Superior temporal gyrus (tissue), 1 donor: ENCODE results near the gene RPL13.

Experiments
- DNase-seq: peaks from one replicate; pipeline ENCODE4 v3.0.0-alpha.2; 2016; ENCODE audit errors: extremely low spot score

RPL13 gene

DNA sequence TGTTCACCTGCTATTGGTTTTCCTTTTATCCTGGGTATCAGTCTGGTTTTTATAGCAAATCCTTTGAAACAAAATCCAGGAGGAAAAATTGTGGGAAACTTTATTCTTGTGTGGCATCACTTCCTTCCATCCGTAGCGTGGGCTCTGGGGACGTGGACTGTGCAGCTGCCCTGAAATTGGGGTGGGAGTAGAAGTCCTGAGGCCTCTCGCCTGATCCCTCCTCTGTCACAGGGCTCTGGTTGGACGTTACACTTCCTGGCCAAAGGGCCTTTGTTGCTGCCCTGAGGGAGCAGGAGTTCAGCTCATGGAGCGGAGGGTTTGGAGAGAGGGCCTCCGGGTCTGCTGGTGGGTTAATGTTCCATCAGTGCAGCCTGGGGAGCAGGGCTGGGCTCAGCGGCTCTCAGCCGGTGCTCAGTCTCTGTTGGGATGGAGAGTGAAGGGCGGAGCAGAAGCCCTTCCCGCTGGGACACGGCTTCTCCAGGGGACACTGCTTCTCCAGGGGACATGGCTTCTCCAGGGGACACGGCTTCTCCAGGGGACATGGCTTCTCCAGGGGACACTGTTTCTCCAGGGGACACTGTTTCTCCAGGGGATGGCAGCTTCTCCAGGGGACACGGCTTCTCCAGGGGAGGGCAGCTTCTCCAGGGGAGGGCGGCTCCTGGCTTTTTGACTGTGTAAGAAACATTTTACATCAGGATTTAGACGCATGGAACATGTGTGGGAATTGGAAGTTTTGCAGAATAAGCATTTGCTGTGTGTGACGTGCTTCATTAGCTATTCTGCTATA lies 15.2 kb upstream of the RPL13 start:
- DNase-seq, result no peak

DNA sequence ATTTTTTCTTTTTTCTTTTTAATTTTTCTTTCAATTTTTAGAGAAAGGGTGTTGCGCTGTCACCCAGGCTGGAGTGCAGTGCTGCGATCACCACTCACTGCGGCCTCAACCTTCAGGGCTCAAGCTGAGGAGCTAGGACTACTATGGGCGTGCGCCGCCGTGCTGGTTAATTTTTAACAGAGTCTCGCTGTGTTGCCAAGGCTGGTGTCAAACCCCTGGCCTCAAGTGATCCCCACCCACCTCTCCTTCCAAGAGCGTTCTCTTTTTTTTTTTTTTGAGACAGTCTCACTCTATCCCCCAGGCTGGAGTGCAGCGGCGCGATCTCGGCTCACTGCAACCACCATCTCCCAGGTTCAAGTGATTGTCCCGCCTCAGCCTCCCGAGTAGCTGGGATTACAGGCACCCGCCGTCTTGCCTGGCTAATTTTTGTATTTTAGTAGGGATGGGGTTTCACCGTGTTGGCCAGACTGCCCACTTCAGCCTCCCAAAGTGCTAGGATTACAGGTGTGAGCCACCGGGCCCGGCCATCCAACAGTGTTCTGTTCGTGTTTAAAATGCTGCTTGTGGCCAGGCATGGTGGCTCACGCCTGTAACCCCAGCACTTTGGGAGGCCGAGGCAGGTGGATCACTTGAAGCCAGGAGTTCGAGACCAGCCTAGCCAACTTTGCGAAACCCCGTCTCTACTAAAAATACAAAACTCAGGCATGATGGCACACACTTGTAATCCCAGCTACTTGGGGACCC lies 14.5 kb upstream of the RPL13 start:
- no peak for DNase-seq

DNA sequence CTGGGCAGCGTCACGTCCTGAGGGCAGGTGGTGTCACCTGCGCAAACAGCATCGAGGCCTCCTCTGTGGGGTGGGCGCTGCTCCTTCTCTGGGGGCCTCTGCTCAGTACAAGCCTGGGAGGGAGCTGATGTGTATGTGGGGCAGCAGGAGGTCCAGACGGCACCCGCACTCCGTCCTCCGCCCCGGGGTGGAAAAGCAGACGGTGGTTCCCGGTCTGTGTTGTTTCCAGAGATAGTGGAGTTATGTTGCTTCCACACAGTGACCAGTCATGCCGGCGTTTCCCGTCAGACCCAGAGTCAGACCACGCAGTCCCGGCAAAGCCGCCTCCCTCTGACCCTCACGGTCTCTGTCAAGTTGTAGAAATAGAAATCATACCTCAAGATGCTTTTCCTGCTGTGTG lies 13.7 kb upstream of the RPL13 start:
- DNase-seq, result no peak

DNA sequence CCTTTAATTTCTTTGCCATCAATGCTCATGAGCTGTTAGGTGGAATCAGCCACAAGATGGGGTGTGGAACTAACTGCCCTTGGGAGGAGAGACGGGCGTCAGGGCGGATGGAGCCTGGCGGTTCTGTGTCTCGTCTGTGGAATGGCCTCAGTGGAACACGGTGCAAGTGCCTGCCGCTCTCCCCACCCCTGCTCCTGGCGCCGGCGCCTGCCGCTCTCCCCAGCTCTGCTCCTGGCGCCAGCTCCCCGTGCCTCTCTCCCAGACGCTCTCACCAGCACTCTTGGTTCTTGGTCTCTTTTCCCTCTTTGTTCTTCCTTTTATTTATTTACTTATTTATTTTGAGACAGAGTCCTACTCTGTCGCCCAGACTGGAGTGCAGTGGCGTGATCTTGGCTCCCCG lies 13.2 kb upstream of the RPL13 start:
- DNase-seq, result no peak

DNA sequence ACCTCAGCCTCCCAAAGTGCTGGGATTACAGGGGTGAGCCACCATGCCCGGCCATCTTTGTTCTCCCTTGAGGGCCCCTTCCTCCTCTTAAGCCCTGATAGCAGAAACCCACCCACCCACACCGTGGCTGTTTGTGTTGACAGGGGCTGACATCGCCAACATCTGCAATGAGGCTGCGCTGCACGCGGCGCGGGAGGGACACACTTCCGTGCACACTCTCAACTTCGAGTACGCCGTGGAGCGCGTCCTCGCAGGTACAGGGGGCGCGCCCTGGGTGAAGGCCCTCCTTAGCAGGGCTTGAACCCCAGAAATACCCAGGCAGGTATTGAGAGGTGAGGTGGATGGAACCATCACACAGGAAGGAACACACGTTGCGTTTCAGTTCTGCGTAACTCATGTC lies 12.6 kb upstream of the RPL13 start:
- DNase-seq, result no peak

DNA sequence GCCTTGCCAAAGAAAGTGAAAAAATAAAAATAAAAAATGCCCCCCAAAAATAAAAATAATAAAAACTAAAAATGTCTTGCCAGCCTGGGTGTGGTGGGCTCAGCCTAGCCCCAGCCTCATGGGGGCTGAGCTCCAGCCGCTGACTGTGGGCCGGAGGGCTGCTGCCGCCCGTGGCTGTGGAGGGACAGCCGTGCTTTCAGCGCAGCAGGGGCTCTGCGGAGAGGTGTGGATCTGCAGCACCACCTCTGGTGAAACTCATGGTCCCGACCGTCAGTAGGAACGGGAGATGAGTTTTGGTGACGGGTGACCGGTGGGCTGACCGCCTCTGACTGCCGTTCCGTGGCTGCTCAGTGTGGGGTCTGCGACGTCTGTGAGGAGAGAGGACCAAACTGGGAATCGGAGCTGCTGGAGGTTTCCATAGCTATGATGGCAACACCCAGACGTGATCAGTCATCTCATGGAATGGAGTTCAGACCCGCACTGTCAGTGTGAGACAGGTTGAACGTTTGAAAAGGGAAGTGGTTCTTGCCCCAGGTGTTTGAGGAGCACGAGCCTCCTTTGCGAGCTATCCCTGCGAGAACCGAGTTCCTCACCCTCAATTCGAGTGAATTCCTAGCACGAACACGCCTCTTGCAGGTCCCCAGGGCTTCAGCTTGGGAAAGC lies 12.0 kb upstream of the RPL13 start:
- DNase-seq, result no peak

DNA sequence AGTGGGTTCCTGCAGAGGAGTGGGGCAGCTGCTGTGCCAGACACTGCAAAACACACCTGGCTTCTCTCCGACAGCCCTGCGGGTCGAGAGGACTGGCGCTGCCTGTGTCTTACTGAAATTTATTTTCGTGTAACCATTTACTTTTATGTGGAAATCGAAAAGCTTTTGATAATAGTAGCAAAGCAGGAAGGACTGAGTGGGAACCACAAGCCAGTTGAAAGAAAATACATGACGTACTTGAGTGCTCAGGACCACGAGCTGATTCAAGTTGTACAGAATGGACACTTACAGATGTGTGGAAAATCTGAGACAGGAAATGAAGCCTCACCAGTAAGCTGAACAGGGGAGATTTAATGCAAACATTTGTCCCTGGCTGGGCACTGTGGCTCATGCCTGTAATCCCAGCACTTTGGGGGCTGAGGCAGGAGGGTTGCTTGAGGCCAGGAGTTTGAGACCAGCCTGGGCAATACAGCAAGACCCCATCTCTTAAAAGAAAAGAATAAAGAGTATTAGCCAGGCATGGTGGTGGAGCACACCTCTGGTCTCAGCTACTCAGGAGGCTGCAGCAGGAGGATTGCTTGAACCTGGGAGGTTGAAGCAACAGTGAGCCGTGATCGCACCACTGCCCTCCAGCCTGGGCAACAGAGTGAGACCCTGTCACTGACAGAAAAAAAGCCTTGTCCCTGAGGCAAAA lies 11.3 kb upstream of the RPL13 start:
- DNase-seq, result no peak

DNA sequence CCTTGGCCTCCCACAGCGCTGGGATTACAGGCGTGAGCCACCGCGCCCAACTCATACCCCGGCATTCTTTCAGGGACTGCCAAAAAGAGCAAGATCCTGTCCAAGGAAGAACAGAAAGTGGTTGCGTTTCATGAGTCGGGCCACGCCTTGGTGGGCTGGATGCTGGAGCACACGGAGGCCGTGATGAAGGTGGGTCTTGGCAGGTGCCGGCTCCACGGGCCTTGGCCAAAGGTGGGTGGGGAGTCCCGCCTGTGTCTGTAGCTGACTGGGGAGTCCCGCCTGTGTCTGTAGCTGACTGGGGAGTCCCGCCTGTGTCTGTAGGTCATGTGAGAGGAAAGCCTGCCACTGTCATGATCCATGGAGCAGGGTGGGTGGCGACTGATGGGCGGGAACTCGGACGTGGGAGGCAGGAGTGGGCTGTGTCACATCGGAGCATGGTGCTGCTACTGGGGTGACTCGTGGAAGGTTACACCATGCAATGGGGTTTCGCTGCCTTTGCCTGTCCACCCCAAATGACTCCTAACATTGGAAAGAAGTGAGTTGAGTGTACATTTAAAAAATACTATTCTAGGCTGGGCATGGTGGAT lies 10.0 kb upstream of the RPL13 start:
- DNase-seq, result no peak

DNA sequence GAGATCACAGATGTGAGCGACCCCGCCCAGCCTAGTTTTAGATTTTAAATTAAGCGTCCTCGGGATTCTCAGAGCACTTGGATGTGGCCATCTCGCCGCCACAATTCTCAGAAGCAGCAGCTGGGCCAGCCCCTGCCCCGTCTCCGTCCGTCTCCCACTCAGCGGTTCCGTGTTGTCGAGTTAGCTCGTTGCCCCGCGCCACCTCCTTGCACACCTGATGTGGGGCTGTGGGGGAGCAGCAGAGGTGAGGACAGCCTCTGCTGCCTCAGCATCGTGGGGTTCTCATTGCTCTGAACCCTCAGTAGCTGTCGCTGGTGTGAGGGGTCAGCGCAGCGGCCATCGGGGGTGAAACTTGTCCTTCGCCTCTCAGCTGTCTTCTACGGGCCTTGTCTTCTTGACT lies 8.2 kb upstream of the RPL13 start:
- no peak for DNase-seq

DNA sequence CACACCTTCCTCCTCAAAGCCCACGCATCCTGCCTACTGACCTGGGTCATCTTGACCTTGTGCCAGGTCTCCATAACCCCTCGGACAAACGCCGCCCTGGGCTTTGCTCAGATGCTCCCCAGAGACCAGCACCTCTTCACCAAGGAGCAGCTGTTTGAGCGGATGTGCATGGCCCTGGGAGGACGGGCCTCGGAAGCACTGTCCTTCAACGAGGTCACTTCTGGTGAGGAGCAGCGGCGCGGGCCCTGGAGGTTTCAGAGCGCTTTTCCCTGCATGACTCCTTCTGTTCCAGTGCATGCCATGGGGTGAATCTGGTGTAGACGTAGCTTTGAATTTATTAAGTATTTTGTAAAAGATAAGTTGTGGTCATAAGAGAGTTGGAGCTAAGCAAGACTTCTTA lies 7.6 kb upstream of the RPL13 start:
- no peak for DNase-seq

DNA sequence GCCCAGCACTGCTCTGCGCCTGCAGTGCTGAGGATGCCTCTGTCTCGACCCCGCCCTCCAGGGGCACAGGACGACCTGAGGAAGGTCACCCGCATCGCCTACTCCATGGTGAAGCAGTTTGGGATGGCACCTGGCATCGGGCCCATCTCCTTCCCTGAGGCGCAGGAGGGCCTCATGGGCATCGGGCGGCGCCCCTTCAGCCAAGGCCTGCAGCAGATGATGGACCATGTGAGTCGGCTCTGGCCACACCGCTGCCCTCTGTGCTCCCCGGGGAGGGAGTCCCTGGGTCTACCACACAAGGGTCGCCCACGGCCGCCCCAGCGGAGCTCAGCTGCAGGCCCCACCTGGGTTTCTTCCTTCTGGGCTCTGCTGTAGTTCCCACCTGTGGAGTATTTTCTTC lies 6.7 kb upstream of the RPL13 start:
- DNase-seq, result no peak

DNA sequence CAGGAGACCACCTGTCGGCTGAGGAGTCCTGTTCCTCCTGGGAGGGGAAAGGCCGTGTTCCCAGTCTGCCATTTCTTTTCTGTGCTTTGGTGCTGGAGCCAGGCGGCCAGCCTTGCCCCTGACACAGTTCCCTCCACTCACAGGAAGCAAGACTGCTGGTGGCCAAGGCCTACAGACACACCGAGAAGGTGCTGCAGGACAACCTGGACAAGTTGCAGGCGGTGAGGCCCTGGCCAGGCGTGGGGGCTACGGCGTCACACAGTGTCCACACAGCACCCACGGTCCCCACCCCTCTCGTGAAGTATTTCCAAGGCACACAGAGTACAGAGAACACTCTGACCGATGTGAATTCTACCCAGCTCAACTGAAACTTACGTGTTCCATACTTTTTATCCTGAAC lies 6.1 kb upstream of the RPL13 start:
- no peak for DNase-seq

DNA sequence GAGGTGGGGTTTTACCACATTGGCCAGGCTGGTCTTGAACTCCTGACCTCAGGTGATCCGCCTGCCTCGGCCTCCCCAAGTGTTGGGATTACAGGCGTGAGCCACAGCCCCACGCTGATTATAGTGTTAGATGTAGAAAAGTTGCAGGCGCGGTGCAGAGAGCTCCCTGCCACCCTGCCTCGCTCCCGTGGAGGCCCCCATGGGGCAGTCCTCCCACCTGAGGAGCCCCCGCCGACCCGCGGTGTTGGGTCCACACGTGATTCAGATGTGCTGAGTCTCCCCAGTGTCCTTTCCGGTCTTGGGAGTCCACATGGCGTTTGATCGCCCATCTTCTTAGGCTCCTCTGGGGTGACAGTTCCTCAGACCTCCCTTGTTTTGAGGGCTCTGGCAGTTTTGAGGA lies 5.2 kb upstream of the RPL13 start:
- DNase-seq, result no peak

DNA sequence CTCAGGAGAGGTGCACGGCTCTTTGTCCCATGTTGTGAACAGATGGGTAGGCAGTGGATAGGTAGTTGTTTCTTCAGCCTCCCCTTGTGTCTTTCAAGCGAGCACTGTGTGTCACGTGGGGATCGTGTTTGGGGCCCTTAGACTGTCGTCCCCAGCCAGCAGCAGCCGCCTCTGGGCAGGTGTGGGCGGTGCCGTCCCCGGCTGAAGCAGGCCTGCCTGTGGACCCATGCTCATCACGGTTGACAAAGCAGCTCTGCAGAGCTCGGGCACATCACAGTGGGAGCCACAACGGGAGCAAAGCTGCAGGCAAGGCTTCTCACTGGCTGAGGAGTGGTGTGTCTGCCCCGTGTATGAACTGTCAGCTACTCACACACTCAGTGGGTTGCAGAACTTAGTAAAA lies 4.7 kb upstream of the RPL13 start:
- DNase-seq, result no peak

DNA sequence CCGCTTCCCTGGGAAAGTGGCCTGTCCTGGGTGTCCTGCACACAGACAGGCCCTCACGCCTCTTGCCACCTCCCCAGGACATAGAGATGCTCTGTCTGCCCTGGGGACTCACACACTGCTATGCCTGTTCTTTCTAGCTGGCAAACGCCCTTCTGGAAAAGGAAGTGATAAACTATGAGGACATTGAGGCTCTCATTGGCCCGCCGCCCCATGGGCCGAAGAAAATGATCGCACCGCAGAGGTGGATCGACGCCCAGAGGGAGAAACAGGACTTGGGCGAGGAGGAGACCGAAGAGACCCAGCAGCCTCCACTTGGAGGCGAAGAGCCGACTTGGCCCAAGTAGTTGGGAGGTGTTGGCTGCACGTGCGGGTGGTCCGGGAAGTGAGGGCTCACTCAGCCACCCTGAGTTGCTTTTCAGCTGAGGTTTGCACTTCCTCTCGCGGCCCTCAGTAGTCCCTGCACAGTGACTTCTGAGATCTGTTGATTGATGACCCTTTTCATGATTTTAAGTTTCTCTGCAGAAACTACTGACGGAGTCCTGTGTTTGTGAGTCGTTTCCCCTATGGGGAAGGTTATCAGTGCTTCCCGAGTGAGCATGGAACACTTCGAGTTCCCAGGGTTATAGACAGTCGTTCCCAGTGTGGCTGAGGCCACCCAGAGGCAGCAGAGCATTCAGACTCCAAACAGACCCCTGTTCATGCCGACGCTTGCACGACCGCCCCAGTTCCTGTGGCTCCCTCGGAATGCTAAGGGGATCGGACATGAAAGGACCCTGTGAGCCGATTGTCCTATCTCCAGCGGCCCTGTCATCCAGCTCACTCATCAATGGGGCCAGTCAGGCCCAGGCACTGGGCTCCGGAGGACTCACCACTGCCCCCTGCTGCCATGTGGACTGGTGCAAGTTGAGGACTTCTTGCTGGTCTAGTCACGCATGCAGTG lies 3.5 kb upstream of the RPL13 start:
- DNase-seq, result peak; percentile 93

DNA sequence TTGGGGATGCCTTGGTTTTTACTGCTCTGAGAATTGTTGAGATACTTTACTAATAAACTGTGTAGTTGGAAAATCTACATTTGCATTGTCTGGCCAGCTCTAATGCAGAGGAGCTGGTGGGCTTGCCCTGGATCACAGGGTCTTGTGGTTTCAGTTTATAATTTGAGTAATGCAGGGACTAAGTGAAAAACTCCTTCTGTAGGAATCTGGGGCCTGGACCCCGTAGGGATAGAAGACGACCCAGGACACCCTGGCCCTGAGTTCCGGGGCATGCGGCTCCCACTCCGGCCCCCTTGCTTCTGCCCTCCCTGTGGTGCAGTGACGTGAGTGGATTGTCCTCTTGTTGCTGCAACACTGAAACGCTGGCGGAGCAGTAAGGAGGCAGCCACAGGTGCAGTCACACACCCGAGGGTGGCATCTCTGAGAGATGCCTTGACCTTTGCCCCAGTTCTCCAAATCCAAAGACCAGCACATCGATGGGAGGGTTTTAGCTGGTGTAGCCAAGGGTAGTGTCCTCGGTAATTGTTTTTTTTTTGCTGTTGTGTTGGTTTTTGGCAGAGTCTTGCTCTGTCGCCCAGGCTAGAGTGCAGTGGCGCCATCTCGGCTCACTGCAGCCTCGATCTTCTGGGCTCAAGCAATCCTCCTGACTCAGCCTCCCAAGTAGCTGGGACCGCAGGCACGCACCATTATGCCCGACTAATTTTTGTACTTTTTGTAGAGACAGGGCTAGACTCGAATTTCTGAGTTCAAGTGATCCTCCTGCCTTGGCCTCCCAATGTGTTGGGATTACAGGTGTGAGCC lies 2.6 kb upstream of the RPL13 start:
- DNase-seq, result no peak

DNA sequence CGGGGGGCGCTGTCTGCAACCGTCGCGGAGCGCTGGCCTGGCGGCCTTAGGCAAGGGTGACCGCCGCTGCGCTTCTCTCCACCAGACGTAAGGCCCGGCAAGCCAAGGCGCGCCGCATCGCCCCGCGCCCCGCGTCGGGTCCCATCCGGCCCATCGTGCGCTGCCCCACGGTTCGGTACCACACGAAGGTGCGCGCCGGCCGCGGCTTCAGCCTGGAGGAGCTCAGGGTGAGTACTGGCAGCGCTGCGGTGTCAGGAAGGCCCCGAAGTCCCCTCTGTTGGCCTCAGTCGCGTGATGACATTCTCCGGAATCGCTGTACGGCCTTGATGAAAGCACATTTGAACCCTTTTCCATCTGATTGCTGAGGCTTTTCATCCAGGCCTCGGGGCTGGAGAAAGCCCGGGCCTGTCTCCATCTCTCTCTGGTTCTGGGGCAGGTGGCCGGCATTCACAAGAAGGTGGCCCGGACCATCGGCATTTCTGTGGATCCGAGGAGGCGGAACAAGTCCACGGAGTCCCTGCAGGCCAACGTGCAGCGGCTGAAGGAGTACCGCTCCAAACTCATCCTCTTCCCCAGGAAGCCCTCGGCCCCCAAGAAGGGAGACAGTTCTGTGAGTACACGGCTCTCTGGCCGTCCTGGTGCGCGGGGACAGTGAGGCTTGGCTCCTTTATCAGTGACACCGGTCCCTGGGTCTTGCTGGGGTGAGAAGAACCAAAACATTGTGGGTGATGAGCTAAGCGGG lies 831 bp downstream of the RPL13 start:
- DNase-seq, result no peak

DNA sequence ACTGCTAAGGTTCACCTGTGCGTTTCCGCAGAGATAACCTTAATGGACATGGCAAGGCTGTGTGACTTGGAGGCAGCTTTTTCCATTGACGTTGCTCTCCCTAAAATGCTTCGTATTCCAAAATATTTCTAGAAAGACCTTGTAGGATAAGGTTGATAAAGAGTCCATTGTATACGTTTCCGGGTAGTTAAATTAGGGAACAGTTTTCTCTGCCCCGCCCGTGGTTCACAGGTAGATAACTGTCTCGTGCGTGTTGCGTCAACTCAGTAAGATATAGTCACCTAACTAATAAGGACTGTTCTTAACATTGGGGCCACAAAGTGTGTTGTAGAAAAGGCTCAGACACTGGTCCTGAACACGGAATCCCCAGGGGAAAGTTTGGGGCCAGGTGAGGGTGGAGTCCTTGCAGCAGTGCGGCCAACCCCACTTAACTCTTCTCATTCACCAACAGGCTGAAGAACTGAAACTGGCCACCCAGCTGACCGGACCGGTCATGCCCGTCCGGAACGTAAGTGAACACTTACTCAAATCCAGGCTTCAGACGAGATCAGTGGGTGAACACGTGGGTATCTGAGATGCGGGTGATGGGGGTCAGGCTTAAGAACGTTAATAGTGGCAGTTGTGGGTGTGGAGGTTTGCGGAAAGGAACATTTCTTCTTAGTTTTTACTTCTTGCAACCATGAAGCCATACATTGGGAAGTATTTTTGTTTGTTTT lies 1.6 kb downstream of the RPL13 start:
- DNase-seq, result no peak

DNA sequence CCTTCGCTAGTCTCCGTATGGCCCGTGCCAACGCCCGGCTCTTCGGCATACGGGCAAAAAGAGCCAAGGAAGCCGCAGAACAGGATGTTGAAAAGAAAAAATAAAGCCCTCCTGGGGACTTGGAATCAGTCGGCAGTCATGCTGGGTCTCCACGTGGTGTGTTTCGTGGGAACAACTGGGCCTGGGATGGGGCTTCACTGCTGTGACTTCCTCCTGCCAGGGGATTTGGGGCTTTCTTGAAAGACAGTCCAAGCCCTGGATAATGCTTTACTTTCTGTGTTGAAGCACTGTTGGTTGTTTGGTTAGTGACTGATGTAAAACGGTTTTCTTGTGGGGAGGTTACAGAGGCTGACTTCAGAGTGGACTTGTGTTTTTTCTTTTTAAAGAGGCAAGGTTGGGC lies 2.5 kb downstream of the RPL13 start:
- DNase-seq, result no peak
